Esophagus muscularis mucosa (tissue), 4 donors: ENCODE measurements around the gene CXCL13. TPM values are rescaled to one million over a fixed set of nuclear protein-coding genes. Genes with fewer than 3 reads are reported as not detected.
A peak's percentile ranks its signal among the peaks of the same experiment; 100 is the strongest.
"Not testable (repeated sequence)": the region's sequence is repeated elsewhere in the genome, so short reads cannot be mapped to it uniquely, and the experiment has no call there.

ENCODE experiments used
- DNase-seq: peaks from one replicate; pipeline ENCODE4 v3.0.0-alpha.2; 2017; ENCODE audit errors: extremely low spot score
- H3K27ac ChIP-seq, 4 donors: fragments of 200-600 bp; sonication (generic); replicated peaks in 1 of 4; 1 replicate in 3 of 4; 2 replicates in 1 of 4; pipeline ENCODE4 v1.5.1; 2016 to 2019; ENCODE audit warnings: mild to moderate bottlenecking in 1 of 4
- H3K27me3 ChIP-seq, 4 donors: fragments of 200-600 bp; sonication (generic); one replicate each; pipeline versions ENCODE4 v1.5.1 to v1.6.0; 2016 to 2019
- H3K36me3 ChIP-seq, 4 donors: fragments of 200-600 bp; sonication (generic); one replicate each; pipeline ENCODE4 v1.5.1; 2016 to 2019
- H3K4me1 ChIP-seq, 4 donors: fragments of 200-600 bp; sonication (generic); one replicate each; pipeline ENCODE4 v1.5.1; 2016 to 2019
- H3K4me3 ChIP-seq, 4 donors: fragments of 200-600 bp; sonication (generic); 1 replicate in 2 of 4; 2 replicates in 2 of 4; pipeline ENCODE4 v1.5.1; 2016 to 2019; ENCODE audit warnings: mild to moderate bottlenecking in 4 of 4, moderate library complexity in 1 of 4
- H3K9me3 ChIP-seq, 4 donors: fragments of 200-600 bp; sonication (generic); 1 replicate in 3 of 4; 2 replicates in 1 of 4; pipeline ENCODE4 v1.5.1; 2016 to 2019
- EP300 ChIP-seq: sonication (generic); formaldehyde crosslinking; IDR thresholded peaks from one replicate; pipeline ENCODE4 v1.6.1; 2017; ENCODE audit warnings: antibody characterized with exemption
- POLR2A ChIP-seq: fragments of 450-650 bp; IDR thresholded peaks from one replicate; pipeline ENCODE4 v1.6.1; 2017; ENCODE audit warnings: antibody characterized with exemption, moderate library complexity, mild to moderate bottlenecking, low read depth
- POLR2AphosphoS5 ChIP-seq, 2 donors: sonication (generic); formaldehyde crosslinking; IDR thresholded peaks; one replicate each; pipeline ENCODE4 v1.6.1; 2017; ENCODE audit warnings: antibody characterized with exemption in 2 of 2
- WGBS: methylation state at CpG from one replicate; pipeline ENCODE4 v1.1.5; 2018; 5-methylcytosine and 5-hydroxymethylcytosine counted together
- intact Hi-C: fragments of 100-400 bp; cut with DNase I; formaldehyde crosslinking; loops from one replicate; pipeline ENCODE4 v1.15.1; 2023
- total RNA-seq, 4 donors: library from RNA; depleted of rRNA; stranded (reverse); fragments of >200 nt; gene quantifications; one replicate each; pipeline versions ENCODE4 v1.1.0 to v1.2.1, GENCODE V29; 2016
- TF ChIP-seq, protein P1 (sequence below), 3 experiments: fragments of 200-600 bp in 2 of 3; fragments of 450-650 bp in 1 of 3; sonication (generic) in 2 of 3; IDR thresholded peaks; one replicate each; pipeline ENCODE4 v1.5.1; 2017 to 2019; ENCODE audit warnings: antibody characterized with exemption in 3 of 3, mild to moderate bottlenecking in 2 of 3, moderate library complexity in 1 of 3

Gene CXCL13, protein sequence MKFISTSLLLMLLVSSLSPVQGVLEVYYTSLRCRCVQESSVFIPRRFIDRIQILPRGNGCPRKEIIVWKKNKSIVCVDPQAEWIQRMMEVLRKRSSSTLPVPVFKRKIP
- under 1 TPM in 2 of 4 donors, not detected in 2; 0.32 to 0.66 TPM for total RNA-seq

DNA sequence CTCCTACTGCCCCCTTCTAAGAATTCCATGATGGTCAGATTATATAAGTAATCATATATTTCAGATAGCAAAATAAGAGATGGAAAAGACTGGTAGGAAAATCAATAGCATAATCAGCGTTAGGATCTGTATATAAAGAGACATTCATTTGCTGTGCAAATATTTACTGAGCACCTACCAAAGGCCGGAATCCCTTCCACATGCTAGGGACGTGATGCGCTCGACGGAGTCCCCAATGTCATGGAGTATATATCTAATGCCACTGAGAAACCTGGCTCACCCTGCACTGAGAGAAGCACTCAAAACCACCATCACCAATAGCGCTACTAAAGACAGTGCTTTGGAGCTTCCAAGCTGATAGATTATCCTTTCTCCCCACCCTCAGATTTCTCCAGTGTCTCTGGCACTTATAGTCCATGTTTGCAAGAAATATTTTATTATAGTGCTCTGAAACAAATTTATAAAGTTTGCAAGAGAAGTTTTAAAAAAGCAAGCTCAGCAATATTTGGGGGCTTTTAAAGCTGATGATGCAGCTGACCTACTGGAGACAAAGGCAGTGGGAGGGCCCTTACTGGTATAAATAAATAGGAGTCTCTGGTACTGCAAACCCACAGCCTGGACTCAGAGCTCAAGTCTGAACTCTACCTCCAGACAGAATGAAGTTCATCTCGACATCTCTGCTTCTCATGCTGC lies at the start of gene CXCL13:
CXCL13 (plus strand) TSS at position 611 of the 693 bp plus-strand sequence; CDS start at position 657, 46 bp downstream.
- no peak within 1 kb of the TSS for H3K4me3 ChIP-seq
- H3K27ac ChIP-seq, result no peak within 1 kb of the TSS
- intact Hi-C loops, result loop anchor here (10.0 kb wide), 1 partner anchor 371 kb away; no protein-coding TSS in a partner anchor
- no peaks in the 10 kb centered on the region for H3K9me3 ChIP-seq
- H3K36me3 ChIP-seq, result no peaks in the 10 kb centered on the region
- H3K4me1 ChIP-seq, result peaks cover 0 to 7% (median 0%) of the 10 kb centered on the region in 4 donors
- no peaks in the 10 kb centered on the region for H3K27me3 ChIP-seq
- WGBS, result 79% methylated on average over 8 of the region's 8 CpGs
- TF ChIP-seq, protein P1, sequence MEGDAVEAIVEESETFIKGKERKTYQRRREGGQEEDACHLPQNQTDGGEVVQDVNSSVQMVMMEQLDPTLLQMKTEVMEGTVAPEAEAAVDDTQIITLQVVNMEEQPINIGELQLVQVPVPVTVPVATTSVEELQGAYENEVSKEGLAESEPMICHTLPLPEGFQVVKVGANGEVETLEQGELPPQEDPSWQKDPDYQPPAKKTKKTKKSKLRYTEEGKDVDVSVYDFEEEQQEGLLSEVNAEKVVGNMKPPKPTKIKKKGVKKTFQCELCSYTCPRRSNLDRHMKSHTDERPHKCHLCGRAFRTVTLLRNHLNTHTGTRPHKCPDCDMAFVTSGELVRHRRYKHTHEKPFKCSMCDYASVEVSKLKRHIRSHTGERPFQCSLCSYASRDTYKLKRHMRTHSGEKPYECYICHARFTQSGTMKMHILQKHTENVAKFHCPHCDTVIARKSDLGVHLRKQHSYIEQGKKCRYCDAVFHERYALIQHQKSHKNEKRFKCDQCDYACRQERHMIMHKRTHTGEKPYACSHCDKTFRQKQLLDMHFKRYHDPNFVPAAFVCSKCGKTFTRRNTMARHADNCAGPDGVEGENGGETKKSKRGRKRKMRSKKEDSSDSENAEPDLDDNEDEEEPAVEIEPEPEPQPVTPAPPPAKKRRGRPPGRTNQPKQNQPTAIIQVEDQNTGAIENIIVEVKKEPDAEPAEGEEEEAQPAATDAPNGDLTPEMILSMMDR (IDR thresholded peaks at IDR 0.05), result no peak
- TF ChIP-seq EP300 (no peak), POLR2AphosphoS5 (IDR thresholded peaks at IDR 0.05) (no peak), POLR2A (no peak)
- DNase-seq, result no peak

DNA sequence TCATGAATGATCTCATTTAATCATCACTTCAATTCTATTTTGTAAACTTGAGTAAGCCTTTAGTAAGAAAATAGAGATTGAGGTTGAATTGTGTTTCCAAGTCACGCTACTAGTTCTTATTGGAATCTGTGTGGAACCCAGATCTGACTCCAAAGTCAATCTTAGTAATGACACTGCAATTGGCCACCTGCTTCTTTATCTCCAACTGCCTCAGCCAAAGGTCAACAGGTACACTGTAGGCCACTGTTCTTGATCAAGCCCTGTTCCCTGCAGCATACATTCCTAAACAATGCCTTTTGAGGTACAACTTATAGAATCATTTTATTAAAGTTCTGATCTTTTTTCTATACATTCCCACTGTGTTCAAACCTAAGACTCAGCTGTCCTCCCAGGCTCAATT lies 45.5 kb upstream of the CXCL13 start:
- H3K9me3 ChIP-seq, result peaks cover 0 to 8% (median 0%) of the 10 kb centered on the region in 4 donors
- no peak for DNase-seq
- H3K27me3 ChIP-seq, result no peaks in the 10 kb centered on the region
- H3K27ac ChIP-seq, result no peak overlapping the region
- intact Hi-C loops, result no loop called here
- peaks cover 0 to 23% (median 22%) of the 10 kb centered on the region in 4 donors for H3K4me1 ChIP-seq
- 91% methylated on average over 1 of the region's 1 CpG for WGBS
- H3K4me3 ChIP-seq, result no peak overlapping the region
- H3K36me3 ChIP-seq, result no peaks in the 10 kb centered on the region
- TF ChIP-seq, protein P1 (IDR thresholded peaks at IDR 0.05), result no peak
- TF ChIP-seq POLR2A (no peak), POLR2AphosphoS5 (IDR thresholded peaks at IDR 0.05) (no peak), EP300 (no peak)

DNA sequence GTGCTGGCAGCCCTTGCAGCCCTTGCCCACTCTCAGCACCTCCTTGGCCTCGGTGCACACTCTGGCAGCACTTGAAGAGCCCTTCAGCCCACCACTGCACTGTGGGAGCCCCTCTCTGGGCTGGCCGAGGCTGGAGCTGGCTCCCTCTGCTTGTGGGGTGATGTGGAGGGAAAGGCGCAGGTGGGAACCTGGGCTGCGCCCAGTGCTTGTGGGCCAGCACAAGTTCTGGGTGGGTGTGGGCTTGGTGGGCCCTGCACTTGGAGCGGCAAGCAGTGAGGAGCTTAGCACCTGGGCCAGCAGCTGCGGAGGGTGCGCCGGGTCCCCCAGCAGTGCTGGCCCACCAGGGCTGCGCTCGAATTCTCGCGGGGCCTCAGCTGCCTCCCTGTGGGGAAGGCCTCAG lies 43.9 kb upstream of the CXCL13 start:
- 98% methylated on average over 7 of the region's 12 CpGs for WGBS
- H3K9me3 ChIP-seq, H3K27ac ChIP-seq, H3K4me3 ChIP-seq, intact Hi-C loops, DNase-seq, H3K36me3 ChIP-seq, H3K27me3 ChIP-seq: not testable (repeated sequence)
- H3K4me1 ChIP-seq, result peaks cover 0 to 26% (median 24%) of the 10 kb centered on the region in 4 donors

DNA sequence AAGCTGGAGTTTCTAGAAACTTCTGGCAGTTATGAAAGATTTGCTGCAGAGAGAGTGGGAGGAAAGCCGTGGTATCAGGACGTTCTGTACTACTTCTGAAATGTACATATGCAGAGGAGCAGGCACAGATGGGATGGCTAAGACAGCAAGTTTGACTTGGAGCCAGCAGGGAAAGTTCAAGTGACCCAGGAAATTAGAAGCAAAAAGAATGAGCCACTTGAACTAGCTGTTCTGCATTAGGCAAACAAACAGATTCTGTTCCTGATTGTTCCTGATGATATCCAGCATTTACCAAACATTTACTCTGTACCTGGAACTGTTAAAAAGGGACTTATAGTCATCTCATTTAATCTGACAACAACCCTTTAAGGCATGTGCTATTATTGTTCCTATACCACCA lies 41.4 kb upstream of the CXCL13 start:
- Histone ChIP-seq H3K36me3 (no peaks in the 10 kb centered on the region), H3K4me1 (peaks cover 0 to 26% (median 24%) of the 10 kb centered on the region in 4 donors), H3K4me3 (no peak overlapping the region), H3K9me3 (no peaks in the 10 kb centered on the region), H3K27me3 (no peaks in the 10 kb centered on the region), H3K27ac (peak overlapping the region; percentile 60 to 79 (median 72))
- intact Hi-C loops, result no loop called here
- TF ChIP-seq, protein P1 (IDR thresholded peaks at IDR 0.05), result no peak
- peak; percentile 86 for TF ChIP-seq EP300
- peak; percentile 79 to 84 for TF ChIP-seq POLR2AphosphoS5 (IDR thresholded peaks at IDR 0.05)
- 23% methylated on average over 2 of the region's 2 CpGs for WGBS
- DNase-seq, result no peak

DNA sequence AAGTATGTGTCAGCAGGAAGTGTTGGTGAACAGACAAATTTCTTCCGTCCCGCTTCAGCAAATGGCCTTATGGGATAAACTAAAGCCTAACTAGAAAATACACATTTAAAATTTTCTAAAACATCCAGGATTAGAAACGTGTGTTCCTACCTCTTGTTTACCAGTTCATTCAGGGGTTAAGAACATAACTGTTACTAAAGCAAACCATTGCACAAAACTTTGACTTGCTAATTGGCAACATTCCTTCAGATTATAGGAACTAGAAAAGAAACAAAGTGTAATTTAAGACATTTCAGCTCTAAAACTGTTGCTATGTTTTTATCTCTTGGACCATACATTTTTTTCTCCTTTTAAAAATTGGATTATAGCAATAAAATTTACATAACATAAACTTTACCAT lies 39.5 kb upstream of the CXCL13 start:
- Histone ChIP-seq H3K4me1 (peaks cover 0 to 26% (median 24%) of the 10 kb centered on the region in 4 donors), H3K27ac (no peak overlapping the region), H3K27me3 (no peaks in the 10 kb centered on the region)

More for the DNA sequence above, 39.5 kb upstream of the CXCL13 start:
- WGBS, result 75% methylated on average over 3 of the region's 3 CpGs
- peaks cover 0 to 3% (median 0%) of the 10 kb centered on the region in 4 donors for H3K9me3 ChIP-seq
- H3K36me3 ChIP-seq, result no peaks in the 10 kb centered on the region
- intact Hi-C loops, result no loop called here
- no peak for DNase-seq
- TF ChIP-seq, protein P1 (IDR thresholded peaks at IDR 0.05), result no peak
- TF ChIP-seq EP300, result no peak
- no peak for TF ChIP-seq POLR2AphosphoS5 (IDR thresholded peaks at IDR 0.05)
- no peak for TF ChIP-seq POLR2A
- no peak overlapping the region for H3K4me3 ChIP-seq
